K562 (cell line): ENCODE measurements around the gene PNPLA7. TPM values are rescaled to one million over a fixed set of nuclear protein-coding genes. Genes with fewer than 3 reads are reported as not detected.
A peak's percentile ranks its signal among the peaks of the same experiment; 100 is the strongest.

Experiments
- CBFA2T2 ChIP-seq: fragments of 450-650 bp; conservative IDR thresholded peaks from 2 replicates; pipeline ENCODE4 v1.6.1; 2017; ENCODE audit warnings: mild to moderate bottlenecking
- CBFB ChIP-seq: sonication (generic); formaldehyde crosslinking; IDR thresholded peaks from 2 replicates; pipeline ENCODE4 v1.4.0; 2020; ENCODE audit warnings: mild to moderate bottlenecking, missing genetic modification reagents
- E2F6 ChIP-seq, 2 experiments: IDR thresholded peaks; 2 replicates each; pipeline ENCODE4 v1.6.1; 2011; ENCODE audit warnings: borderline replicate concordance in 1 of 2, control low read depth in 1 of 2, low read depth in 1 of 2, low read length in 1 of 2, mild to moderate bottlenecking in 1 of 2, mixed read lengths in 1 of 2, moderate library complexity in 1 of 2; ENCODE audit not compliant: insufficient read depth in 1 of 2, insufficient read length in 1 of 2, poor library complexity in 1 of 2, severe bottlenecking in 1 of 2; ENCODE audit errors: extremely low read depth in 1 of 2
- FOXA3 ChIP-seq, 2 experiments: fragments of 450-650 bp in 1 of 2; sonication (generic) in 1 of 2; formaldehyde crosslinking; IDR thresholded peaks in 1 of 2; conservative IDR thresholded peaks in 1 of 2; 2 replicates each; pipeline versions ENCODE4 v1.4.0 to v1.8.0; 2020 to 2022; ENCODE audit warnings: mild to moderate bottlenecking in 2 of 2, missing genetic modification reagents in 1 of 2
- FUS ChIP-seq: fragments of 200-400 bp; formaldehyde crosslinking; optimal IDR thresholded peaks from 2 replicates; pipeline ENCODE3; 2017; ENCODE audit warnings: low read depth, low read length
- GMEB1 ChIP-seq: fragments of 250-450 bp; sonication (Bioruptor Pico); IDR thresholded peaks from 2 replicates; pipeline ENCODE4 v1.4.0; 2020; ENCODE audit warnings: mild to moderate bottlenecking
- GTF2F1 ChIP-seq: IDR thresholded peaks from 2 replicates; pipeline ENCODE4 v1.6.1; 2011; ENCODE audit warnings: low read depth, low read length, improper control_type of control experiment
- MCM2 ChIP-seq: fragments of 450-650 bp; IDR thresholded peaks from 2 replicates; pipeline ENCODE4 v1.6.1; 2017; ENCODE audit warnings: low read depth, mild to moderate bottlenecking
- MCM3 ChIP-seq: fragments of 450-650 bp; IDR thresholded peaks from 2 replicates; pipeline ENCODE4 v1.6.1; 2016
- MTA3 ChIP-seq: fragments of 450-650 bp; formaldehyde crosslinking; IDR thresholded peaks from 2 replicates; pipeline ENCODE4 v1.6.1; 2017; ENCODE audit warnings: mild to moderate bottlenecking, borderline replicate concordance
- NR3C1 ChIP-seq: sonication (generic); formaldehyde crosslinking; IDR thresholded peaks from 2 replicates; pipeline ENCODE4 v1.8.1; 2022; ENCODE audit warnings: missing genetic modification reagents
- NR4A1 ChIP-seq, 2 experiments: fragments of 250-450 bp in 1 of 2; fragments of 450-650 bp in 1 of 2; sonication (Bioruptor Pico) in 1 of 2; IDR thresholded peaks; 2 replicates each; pipeline versions ENCODE4 v1.4.0 to v1.6.1; 2016 to 2020; ENCODE audit warnings: mild to moderate bottlenecking in 2 of 2, missing compliant biosample characterization in 1 of 2, missing genetic modification characterization in 1 of 2, moderate library complexity in 1 of 2
- PHF20 ChIP-seq: fragments of 450-650 bp; IDR thresholded peaks from 2 replicates; pipeline ENCODE4 v1.6.1; 2018; ENCODE audit not compliant: partially characterized antibody
- PKNOX1 ChIP-seq: fragments of 450-650 bp; IDR thresholded peaks from 2 replicates; pipeline ENCODE4 v1.6.1; 2016
- POLR2G ChIP-seq: fragments of 200-400 bp; formaldehyde crosslinking; IDR thresholded peaks from 2 replicates; pipeline ENCODE4 v1.6.1; 2017; ENCODE audit warnings: low read depth, mild to moderate bottlenecking, antibody characterized with exemption, low read length, moderate library complexity
- PRPF4 ChIP-seq: fragments of 200-400 bp; formaldehyde crosslinking; IDR thresholded peaks from one replicate; pipeline ENCODE4 v1.6.1; 2017; ENCODE audit warnings: low read length, low read depth, mild to moderate bottlenecking; ENCODE audit not compliant: insufficient read depth, poor library complexity, severe bottlenecking
- RB1 ChIP-seq: fragments of 450-650 bp; IDR thresholded peaks from 2 replicates; pipeline ENCODE4 v1.6.1; 2017; ENCODE audit warnings: low read depth, mild to moderate bottlenecking
- RBM14 ChIP-seq: fragments of 200-400 bp; formaldehyde crosslinking; IDR thresholded peaks from 2 replicates; pipeline ENCODE4 v1.6.1; 2018; ENCODE audit warnings: low read depth, mild to moderate bottlenecking, low read length, moderate library complexity, borderline replicate concordance; ENCODE audit not compliant: insufficient read depth
- SAFB2 ChIP-seq: fragments of 200-400 bp; formaldehyde crosslinking; IDR thresholded peaks from 2 replicates; pipeline ENCODE4 v1.6.1; 2018; ENCODE audit warnings: borderline replicate concordance, low read length, low read depth, moderate library complexity; ENCODE audit not compliant: severe bottlenecking
- ZFX ChIP-seq: sonication (generic); formaldehyde crosslinking; IDR thresholded peaks from 2 replicates; pipeline ENCODE4 v1.8.0; 2022; ENCODE audit warnings: mild to moderate bottlenecking, missing genetic modification reagents, moderate library complexity
- ZNF232 ChIP-seq: sonication (generic); formaldehyde crosslinking; IDR thresholded peaks from 2 replicates; pipeline ENCODE4 v1.8.0; 2022; ENCODE audit warnings: mild to moderate bottlenecking, missing genetic modification reagents
- ZNF77 ChIP-seq: fragments of 250-450 bp; sonication (Bioruptor Pico); IDR thresholded peaks from 2 replicates; pipeline ENCODE4 v1.5.0; 2020
- ZNF830 ChIP-seq: fragments of 250-450 bp; sonication (Bioruptor Pico); IDR thresholded peaks from 2 replicates; pipeline ENCODE4 v1.5.0; 2021; ENCODE audit warnings: mild to moderate bottlenecking
- ZSCAN29 ChIP-seq: fragments of 450-650 bp; IDR thresholded peaks from 2 replicates; pipeline ENCODE4 v1.6.1; 2017
- polyA plus RNA-seq, 8 experiments: library from polyadenylated mRNA; depleted of rRNA in 4 of 8; stranded (reverse) in 5 of 8; unstranded in 3 of 8; fragments of >200 nt; fragmentation: Nextera tagmentation in 2 of 8; fragmentation: Illumina TruSeq in 1 of 8; extraction: Ambion mirVana in 2 of 8; extraction: Trizol in 1 of 8; gene quantifications; 2 replicates each; pipeline versions ENCODE4 v1.2.1 to v1.2.3, GENCODE V29; 2011 to 2014; ENCODE audit warnings: inconsistent platforms in 1 of 8, missing spikeins in 1 of 8
- total RNA-seq, 7 experiments: library from RNA; depleted of rRNA in 6 of 7; stranded (reverse); fragments of >200 nt in 6 of 7; fragmentation: Illumina TruSeq in 2 of 7; extraction: Trizol in 2 of 7; gene quantifications; 2 replicates each; pipeline versions ENCODE4 v1.2.1 to v1.2.3, GENCODE V29; 2011 to 2021; ENCODE audit warnings: low replicate concordance in 1 of 7
- TF ChIP-seq, protein P1 (sequence below): fragments of 450-650 bp; formaldehyde crosslinking; IDR thresholded peaks from 2 replicates; pipeline ENCODE4 v1.4.0; 2022; ENCODE audit warnings: mild to moderate bottlenecking, moderate library complexity

Gene PNPLA7
- total and polyA plus RNA-seq, 9 of the 15 experiments (the other 6 are each of a cell fraction or from before 2014, with no cell fraction given) = 0.01 to 0.85 (median 0.19) TPM; not detected in 1

GRCh38 chr9:137589441-137590122 is 39.4 kb upstream of the PNPLA7 start (continued):
- TF ChIP-seq GMEB1 (no peak), MTA3 (no peak; the same call in 1 of the 2 replicates), PRPF4 (peak; percentile 4), NR4A1 (CRISPR knock-in tag; IDR thresholded peaks at IDR 0.05) (no peak), NR4A1 (tag; IDR thresholded peaks at IDR 0.05) (no peak), ZNF232 (CRISPR knock-in tag) (no peak), ZNF830 (CRISPR knock-in tag) (no peak), RBM14 (0 out of 2 replicates have a peak, but pooled peaks have one; percentile 68), POLR2G (peak; percentile 45), FOXA3 (CRISPR knock-in tag; conservative IDR thresholded peaks at IDR 0.05 in 1 of 2, IDR thresholded peaks at IDR 0.05 in 1 of 2) (no peak), ZNF77 (CRISPR knock-in tag) (no peak), ZSCAN29 (no peak), FUS (peak; percentile 7), E2F6 (IDR thresholded peaks at IDR 0.05; ENCODE audit: borderline replicate concordance in 1 of 2, extremely low read depth in 1 of 2, insufficient read depth in 1 of 2, insufficient read length in 1 of 2, low read depth in 1 of 2, low read length in 1 of 2, poor library complexity in 1 of 2, severe bottlenecking in 1 of 2) (peak in 1 of 2 experiments; percentile 61), NR3C1 (CRISPR knock-in tag) (peak; percentile 82; the same call in 1 of the 2 replicates), MCM2 (no peak), MCM3 (no peak), SAFB2 (no peak), PKNOX1 (no peak), CBFA2T2 (no peak), ZFX (peak; percentile 59), RB1 (peak; percentile 38; the same call in 1 of the 2 replicates), CBFB (CRISPR knock-in tag) (no peak), PHF20 (peak; percentile 35), GTF2F1 (no peak)
- TF ChIP-seq, protein P1, sequence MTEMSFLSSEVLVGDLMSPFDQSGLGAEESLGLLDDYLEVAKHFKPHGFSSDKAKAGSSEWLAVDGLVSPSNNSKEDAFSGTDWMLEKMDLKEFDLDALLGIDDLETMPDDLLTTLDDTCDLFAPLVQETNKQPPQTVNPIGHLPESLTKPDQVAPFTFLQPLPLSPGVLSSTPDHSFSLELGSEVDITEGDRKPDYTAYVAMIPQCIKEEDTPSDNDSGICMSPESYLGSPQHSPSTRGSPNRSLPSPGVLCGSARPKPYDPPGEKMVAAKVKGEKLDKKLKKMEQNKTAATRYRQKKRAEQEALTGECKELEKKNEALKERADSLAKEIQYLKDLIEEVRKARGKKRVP (CRISPR knock-in tag) = no peak
